ENCODE measurements around the gene C11orf71. TPM values are rescaled to one million over a fixed set of nuclear protein-coding genes. Genes with fewer than 3 reads are reported as not detected.

The C11orf71 gene
- total RNA-seq, 1 experiment from 2014 or later, result 6.2 TPM

DNA sequence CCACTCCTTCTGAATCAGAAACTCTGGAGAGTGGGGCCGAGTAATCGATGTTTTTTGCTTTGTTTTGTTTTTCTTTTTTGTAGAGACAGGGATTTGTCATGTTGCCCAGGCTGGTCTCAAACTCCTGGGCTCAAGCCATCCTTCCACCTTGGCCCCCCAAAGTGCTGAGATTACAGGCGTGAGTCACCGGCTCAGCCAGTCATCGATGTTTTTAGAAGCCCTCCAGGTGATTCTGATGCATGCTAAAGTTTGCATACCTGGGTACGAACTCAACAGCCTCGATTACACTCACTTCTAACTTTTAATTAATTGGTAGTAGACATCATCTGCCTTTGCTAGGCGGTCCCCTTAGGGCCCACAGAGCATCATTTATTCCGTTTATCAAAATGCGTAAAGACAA, 50.3 kb downstream of the C11orf71 start:
- H3K36me3 ChIP-seq (ENCODE audit: control insufficient read depth, insufficient read depth, low read length), result no peaks in the 10 kb centered on the region
- no peak for ATAC-seq
- H3K9me3 ChIP-seq (ENCODE audit: control insufficient read depth, insufficient read depth, low read depth, low read length), result no peaks in the 10 kb centered on the region; the same call in 1 of the 2 replicates
- TF ChIP-seq, protein P1, sequence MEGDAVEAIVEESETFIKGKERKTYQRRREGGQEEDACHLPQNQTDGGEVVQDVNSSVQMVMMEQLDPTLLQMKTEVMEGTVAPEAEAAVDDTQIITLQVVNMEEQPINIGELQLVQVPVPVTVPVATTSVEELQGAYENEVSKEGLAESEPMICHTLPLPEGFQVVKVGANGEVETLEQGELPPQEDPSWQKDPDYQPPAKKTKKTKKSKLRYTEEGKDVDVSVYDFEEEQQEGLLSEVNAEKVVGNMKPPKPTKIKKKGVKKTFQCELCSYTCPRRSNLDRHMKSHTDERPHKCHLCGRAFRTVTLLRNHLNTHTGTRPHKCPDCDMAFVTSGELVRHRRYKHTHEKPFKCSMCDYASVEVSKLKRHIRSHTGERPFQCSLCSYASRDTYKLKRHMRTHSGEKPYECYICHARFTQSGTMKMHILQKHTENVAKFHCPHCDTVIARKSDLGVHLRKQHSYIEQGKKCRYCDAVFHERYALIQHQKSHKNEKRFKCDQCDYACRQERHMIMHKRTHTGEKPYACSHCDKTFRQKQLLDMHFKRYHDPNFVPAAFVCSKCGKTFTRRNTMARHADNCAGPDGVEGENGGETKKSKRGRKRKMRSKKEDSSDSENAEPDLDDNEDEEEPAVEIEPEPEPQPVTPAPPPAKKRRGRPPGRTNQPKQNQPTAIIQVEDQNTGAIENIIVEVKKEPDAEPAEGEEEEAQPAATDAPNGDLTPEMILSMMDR (IDR thresholded peaks at IDR 0.05), result no peak
- no peak for TF ChIP-seq SIN3A (IDR thresholded peaks at IDR 0.05; ENCODE audit: borderline replicate concordance, insufficient read depth, low read depth, low read length)
- TF ChIP-seq, protein P2, sequence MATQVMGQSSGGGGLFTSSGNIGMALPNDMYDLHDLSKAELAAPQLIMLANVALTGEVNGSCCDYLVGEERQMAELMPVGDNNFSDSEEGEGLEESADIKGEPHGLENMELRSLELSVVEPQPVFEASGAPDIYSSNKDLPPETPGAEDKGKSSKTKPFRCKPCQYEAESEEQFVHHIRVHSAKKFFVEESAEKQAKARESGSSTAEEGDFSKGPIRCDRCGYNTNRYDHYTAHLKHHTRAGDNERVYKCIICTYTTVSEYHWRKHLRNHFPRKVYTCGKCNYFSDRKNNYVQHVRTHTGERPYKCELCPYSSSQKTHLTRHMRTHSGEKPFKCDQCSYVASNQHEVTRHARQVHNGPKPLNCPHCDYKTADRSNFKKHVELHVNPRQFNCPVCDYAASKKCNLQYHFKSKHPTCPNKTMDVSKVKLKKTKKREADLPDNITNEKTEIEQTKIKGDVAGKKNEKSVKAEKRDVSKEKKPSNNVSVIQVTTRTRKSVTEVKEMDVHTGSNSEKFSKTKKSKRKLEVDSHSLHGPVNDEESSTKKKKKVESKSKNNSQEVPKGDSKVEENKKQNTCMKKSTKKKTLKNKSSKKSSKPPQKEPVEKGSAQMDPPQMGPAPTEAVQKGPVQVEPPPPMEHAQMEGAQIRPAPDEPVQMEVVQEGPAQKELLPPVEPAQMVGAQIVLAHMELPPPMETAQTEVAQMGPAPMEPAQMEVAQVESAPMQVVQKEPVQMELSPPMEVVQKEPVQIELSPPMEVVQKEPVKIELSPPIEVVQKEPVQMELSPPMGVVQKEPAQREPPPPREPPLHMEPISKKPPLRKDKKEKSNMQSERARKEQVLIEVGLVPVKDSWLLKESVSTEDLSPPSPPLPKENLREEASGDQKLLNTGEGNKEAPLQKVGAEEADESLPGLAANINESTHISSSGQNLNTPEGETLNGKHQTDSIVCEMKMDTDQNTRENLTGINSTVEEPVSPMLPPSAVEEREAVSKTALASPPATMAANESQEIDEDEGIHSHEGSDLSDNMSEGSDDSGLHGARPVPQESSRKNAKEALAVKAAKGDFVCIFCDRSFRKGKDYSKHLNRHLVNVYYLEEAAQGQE (IDR thresholded peaks at IDR 0.05; ENCODE audit: insufficient read depth in 1 of 2, low read depth in 2 of 2, low read length in 1 of 2), result no peak
- TF ChIP-seq TCF7L2 (IDR thresholded peaks at IDR 0.05; ENCODE audit: low read depth, low read length), result no peak
- no peak for TF ChIP-seq POLR2AphosphoS5 (IDR thresholded peaks at IDR 0.05; ENCODE audit: low read depth, low read length)
- POLR2A ChIA-PET, result no interaction called here
- CTCF ChIA-PET, result interaction anchor here (0.7 kb wide), 1 partner anchor 10 kb away, joined by 3 read pairs; no protein-coding TSS in a partner anchor
- in situ Hi-C loops (cut with HindIII; ENCODE audit: low pct_unique_long_range_greater_than_20kb, low sequenced_read_pairs), result no loop called here
- BruUV-seq (replicated peaks), result no TSS peak
- intact Hi-C loops (cut with micrococcal nuclease; ENCODE audit: unreplicated experiment), result no loop called here
- H3K27ac ChIP-seq (ENCODE audit: low read length), result no peak overlapping the region
- no peak for DNase-seq (ENCODE audit: low read depth, low spot score)
- no peaks in the 10 kb centered on the region for H3K27me3 ChIP-seq (ENCODE audit: control insufficient read depth, insufficient read depth, low read length)
- no peak overlapping the region for H3K4me3 ChIP-seq (ENCODE audit: low read depth in 2 of 2, low read length in 2 of 2)
- no peaks in the 10 kb centered on the region for H3K4me1 ChIP-seq (ENCODE audit: control insufficient read depth, insufficient read depth, low read length)

Other genes starting within 250 kb of the C11orf71 start
- 1.7 TPM for gene NNMT, start 104.1 kb downstream of the C11orf71 start, total RNA-seq (2021; ENCODE audit: unreplicated experiment)
- gene RBM7, start 155 bp upstream of the C11orf71 start, total RNA-seq (2021; ENCODE audit: unreplicated experiment), result 35.2 TPM
- 111 TPM for gene REXO2, start 39.0 kb upstream of the C11orf71 start, total RNA-seq (2021; ENCODE audit: unreplicated experiment)
- gene NXPE1, start 159.4 kb upstream of the C11orf71 start, total RNA-seq (2021; ENCODE audit: unreplicated experiment), result not detected
- gene NXPE4, start 195.3 kb upstream of the C11orf71 start, total RNA-seq (2021; ENCODE audit: unreplicated experiment), result not detected

Data from Panc1 (cell line).